Immature natural killer cell (primary cell): ENCODE results near the gene CTNNA3. TPM values are rescaled to one million over a fixed set of nuclear protein-coding genes. Genes with fewer than 3 reads are reported as not detected.
"Not testable (repeated sequence)": the region's sequence is repeated elsewhere in the genome, so short reads cannot be mapped to it uniquely, and the experiment has no call there.

Source experiments
- DNase-seq, 3 donors: peaks; one replicate each; pipeline ENCODE4 v3.0.0; 2022; ENCODE audit warnings: mixed read lengths in 1 of 3
- H3K27ac Mint-ChIP-seq, 6 donors: one replicate each; pipeline ENCODE4 v1.8.0; 2020; ENCODE audit warnings: mixed read lengths in 6 of 6, mild to moderate bottlenecking in 5 of 6, inconsistent platforms in 4 of 6, moderate library complexity in 3 of 6
- H3K27me3 Mint-ChIP-seq, 3 donors: one replicate each; pipeline ENCODE4 v1.8.0; 2020 to 2021; ENCODE audit warnings: low read depth in 3 of 3, mild to moderate bottlenecking in 3 of 3, mixed read lengths in 3 of 3, moderate library complexity in 3 of 3, inconsistent platforms in 1 of 3
- H3K36me3 Mint-ChIP-seq, 3 donors: one replicate each; pipeline ENCODE4 v1.8.0; 2020; ENCODE audit warnings: mixed read lengths in 3 of 3, inconsistent platforms in 2 of 3, mild to moderate bottlenecking in 2 of 3
- H3K4me1 Mint-ChIP-seq, 2 donors: one replicate each; pipeline ENCODE4 v1.8.0; 2020; ENCODE audit warnings: inconsistent platforms in 2 of 2, mild to moderate bottlenecking in 2 of 2, mixed read lengths in 2 of 2, moderate library complexity in 1 of 2
- H3K4me3 Mint-ChIP-seq, 5 donors: one replicate each; pipeline ENCODE4 v1.8.0; 2020; ENCODE audit warnings: mild to moderate bottlenecking in 5 of 5, mixed read lengths in 5 of 5, inconsistent platforms in 3 of 5, moderate library complexity in 3 of 5
- H3K9me3 Mint-ChIP-seq, 6 donors: one replicate each; pipeline ENCODE4 v1.8.0; 2020; ENCODE audit warnings: mild to moderate bottlenecking in 6 of 6, mixed read lengths in 6 of 6, inconsistent platforms in 4 of 6, moderate library complexity in 3 of 6
- polyA plus RNA-seq, 3 donors: library from polyadenylated mRNA; unstranded; fragments of 300-500 nt; fragmentation: Illumina TruSeq; gene quantifications; one replicate each; pipeline ENCODE4 v1.2.3, GENCODE V29; 2021

The CTNNA3 gene
- polyA plus RNA-seq, 3 donors from 2014 or later, result not detected

DNA sequence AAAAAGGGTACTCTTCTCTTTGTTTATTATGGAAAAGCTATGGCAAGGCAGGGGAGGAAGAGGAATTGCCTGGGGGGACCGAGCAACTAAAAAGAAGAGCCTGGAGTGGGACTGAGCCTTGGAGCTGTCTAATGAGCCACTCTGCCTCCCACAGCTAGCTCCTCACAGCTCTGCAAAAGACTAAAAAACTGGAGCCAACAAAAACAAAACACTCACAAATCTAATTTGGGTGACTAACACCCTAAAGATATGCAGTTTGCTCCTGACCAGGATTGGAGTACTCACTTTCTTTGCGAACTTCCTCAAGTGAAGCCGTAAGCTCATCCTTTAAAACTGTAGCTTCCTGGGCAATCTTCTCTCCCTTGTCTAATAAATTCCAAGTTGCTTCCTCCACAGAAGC is 89.4 kb downstream of the CTNNA3 start:
- DNase-seq, result no peak
- Mint-ChIP-seq H3K36me3 (no peaks in the 10 kb centered on the region), H3K4me1 (peaks cover 0 to 6% of the 10 kb centered on the region in 2 donors), H3K27me3 (peaks cover 0 to 5% (median 3%) of the 10 kb centered on the region in 3 donors), H3K9me3 (peaks cover 0 to 9% (median 0%) of the 10 kb centered on the region in 6 donors), H3K27ac (no peak overlapping the region), H3K4me3 (no peak overlapping the region)

GRCh38 chr10:67603701-67604100 is 92.3 kb downstream of the CTNNA3 start:
- Mint-ChIP-seq H3K36me3 (no peaks in the 10 kb centered on the region), H3K4me3 (no peak overlapping the region), H3K27ac (no peak overlapping the region), H3K27me3 (peaks cover 0 to 3% (median 0%) of the 10 kb centered on the region in 3 donors), H3K9me3 (peaks cover 0 to 6% (median 1%) of the 10 kb centered on the region in 6 donors), H3K4me1 (no peaks in the 10 kb centered on the region)
- no peak for DNase-seq

GRCh38 chr10:67603086-67603485 is 92.9 kb downstream of the CTNNA3 start:
- no peaks in the 10 kb centered on the region for H3K36me3 Mint-ChIP-seq

DNA sequence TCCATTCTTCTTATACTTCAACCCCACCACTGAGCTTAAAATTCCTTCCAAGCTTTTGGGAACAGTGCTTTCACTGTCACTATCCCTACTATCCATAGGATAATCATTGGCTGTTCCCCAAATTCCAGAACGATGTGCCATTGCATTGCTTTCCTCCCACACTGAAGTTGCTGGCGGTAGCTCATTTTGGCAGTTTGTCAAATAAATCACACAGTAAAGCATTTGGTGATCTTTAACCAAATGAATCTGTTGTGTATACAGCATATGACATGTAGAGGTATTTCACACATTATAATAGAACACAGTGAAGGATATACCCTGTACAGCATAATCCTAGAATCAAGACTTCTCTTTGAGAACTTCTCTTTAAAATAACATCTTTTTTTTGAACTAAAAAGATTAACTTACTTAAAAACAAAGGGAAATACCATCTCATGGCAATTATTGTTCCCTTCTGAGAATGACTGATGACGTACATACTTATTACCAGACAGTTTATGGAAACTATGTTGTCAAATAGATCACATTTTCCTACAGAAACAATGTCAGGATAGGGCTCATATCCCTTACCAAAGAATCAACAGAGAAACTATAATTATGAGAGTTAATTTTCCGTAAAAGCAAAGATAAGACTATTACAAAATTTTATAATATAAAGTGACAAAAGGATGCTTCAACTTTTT is 93.6 kb downstream of the CTNNA3 start:
- H3K27ac Mint-ChIP-seq, result no peak overlapping the region
- H3K27me3 Mint-ChIP-seq, result peaks cover 0 to 6% (median 2%) of the 10 kb centered on the region in 3 donors
- DNase-seq, result no peak
- no peaks in the 10 kb centered on the region for H3K36me3 Mint-ChIP-seq
- no peak overlapping the region for H3K4me3 Mint-ChIP-seq
- H3K9me3 Mint-ChIP-seq, result peaks cover 0 to 8% (median 1%) of the 10 kb centered on the region in 6 donors
- H3K4me1 Mint-ChIP-seq, result no peaks in the 10 kb centered on the region

More at GRCh38 chr10:67603086-67603485, 92.9 kb downstream of the CTNNA3 start:
- Mint-ChIP-seq H3K9me3 (peaks cover 0 to 8% (median 1%) of the 10 kb centered on the region in 6 donors), H3K27me3 (peaks cover 0 to 3% (median 2%) of the 10 kb centered on the region in 3 donors), H3K4me3 (no peak overlapping the region), H3K4me1 (no peaks in the 10 kb centered on the region), H3K27ac (no peak overlapping the region)
- DNase-seq, result no peak

DNA sequence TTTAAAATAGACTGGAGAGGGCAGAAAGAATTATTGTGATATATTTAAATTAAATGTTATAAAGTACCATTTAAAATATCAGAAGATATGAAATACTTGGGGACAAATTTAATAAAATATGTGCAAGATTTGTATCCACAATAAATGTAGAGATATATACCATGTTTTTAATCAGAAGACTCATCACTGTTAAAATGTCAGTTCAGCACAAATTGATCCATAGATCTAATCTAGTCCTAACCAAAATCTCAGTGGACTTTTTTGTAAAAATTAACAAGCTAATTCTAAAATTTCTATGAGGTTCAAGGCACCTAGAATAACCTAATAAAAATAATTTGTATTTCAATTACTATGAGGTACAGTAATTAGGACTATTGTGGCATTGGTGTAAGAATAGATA is 96.4 kb downstream of the CTNNA3 start:
- DNase-seq, result no peak
- no peak overlapping the region for H3K27ac Mint-ChIP-seq

GRCh38 chr10:67596641-67597040 is 99.4 kb downstream of the CTNNA3 start:
- Mint-ChIP-seq H3K27me3 (peaks cover 4 to 7% (median 5%) of the 10 kb centered on the region in 3 donors), H3K27ac (no peak overlapping the region), H3K9me3 (peaks cover 0 to 12% (median 3%) of the 10 kb centered on the region in 6 donors), H3K4me3 (no peak overlapping the region), H3K4me1 (no peaks in the 10 kb centered on the region), H3K36me3 (no peaks in the 10 kb centered on the region)
- DNase-seq, result no peak

More for the DNA sequence above, 96.4 kb downstream of the CTNNA3 start:
- Mint-ChIP-seq H3K4me3 (no peak overlapping the region), H3K27me3 (peaks cover 0 to 7% (median 2%) of the 10 kb centered on the region in 3 donors), H3K9me3 (peaks cover 0 to 6% (median 1%) of the 10 kb centered on the region in 6 donors), H3K4me1 (no peaks in the 10 kb centered on the region), H3K36me3 (no peaks in the 10 kb centered on the region)

- no peak overlapping the region for H3K27ac Mint-ChIP-seq
Measured at GRCh38 chr10:67587771-67588170, 108.2 kb downstream of the CTNNA3 start.

GRCh38 chr10:67575532-67575931 is 120.5 kb downstream of the CTNNA3 start:
- peaks cover 0 to 3% (median under 1%) of the 10 kb centered on the region in 6 donors for H3K9me3 Mint-ChIP-seq
- peaks cover 0 to 5% (median 0%) of the 10 kb centered on the region in 3 donors for H3K27me3 Mint-ChIP-seq
- H3K27ac Mint-ChIP-seq, result no peak overlapping the region
- H3K4me1 Mint-ChIP-seq, result no peaks in the 10 kb centered on the region
- no peak overlapping the region for H3K4me3 Mint-ChIP-seq
- no peaks in the 10 kb centered on the region for H3K36me3 Mint-ChIP-seq
- no peak for DNase-seq

More at GRCh38 chr10:67587771-67588170, 108.2 kb downstream of the CTNNA3 start:
- peaks cover 3 to 5% (median 5%) of the 10 kb centered on the region in 3 donors for H3K27me3 Mint-ChIP-seq
- DNase-seq, result no peak
- H3K4me1 Mint-ChIP-seq, result no peaks in the 10 kb centered on the region
- H3K36me3 Mint-ChIP-seq, result peaks cover 0 to 5% (median 0%) of the 10 kb centered on the region in 3 donors
- no peak overlapping the region for H3K4me3 Mint-ChIP-seq
- peaks cover 13 to 56% (median 21%) of the 10 kb centered on the region in 6 donors for H3K9me3 Mint-ChIP-seq

- Mint-ChIP-seq H3K4me1 (no peaks in the 10 kb centered on the region), H3K36me3 (no peaks in the 10 kb centered on the region), H3K4me3 (no peak overlapping the region), H3K27me3 (peaks cover 0 to 6% (median 0%) of the 10 kb centered on the region in 3 donors), H3K27ac (no peak overlapping the region), H3K9me3 (peaks cover 0 to 6% (median under 1%) of the 10 kb centered on the region in 6 donors)
- no peak for DNase-seq
Measured at GRCh38 chr10:67573484-67573883, 122.5 kb downstream of the CTNNA3 start.

GRCh38 chr10:67571503-67571902 is 124.5 kb downstream of the CTNNA3 start:
- Mint-ChIP-seq H3K27me3 (peaks cover 0 to 6% (median 0%) of the 10 kb centered on the region in 3 donors), H3K27ac (no peak overlapping the region), H3K4me3 (no peak overlapping the region), H3K9me3 (peaks cover 0 to 6% (median under 1%) of the 10 kb centered on the region in 6 donors), H3K4me1 (no peaks in the 10 kb centered on the region), H3K36me3 (no peaks in the 10 kb centered on the region)
- no peak for DNase-seq

GRCh38 chr10:67558311-67558710 is 137.7 kb downstream of the CTNNA3 start:
- H3K4me1 Mint-ChIP-seq, H3K36me3 Mint-ChIP-seq, DNase-seq, H3K27ac Mint-ChIP-seq, H3K27me3 Mint-ChIP-seq, H3K4me3 Mint-ChIP-seq: not testable (repeated sequence)
- H3K9me3 Mint-ChIP-seq, result peaks cover 0 to 16% (median 9%) of the 10 kb centered on the region in 6 donors

GRCh38 chr10:67553254-67553653 is 142.7 kb downstream of the CTNNA3 start:
- Mint-ChIP-seq H3K27me3 (no peaks in the 10 kb centered on the region), H3K36me3 (no peaks in the 10 kb centered on the region), H3K4me3 (no peak overlapping the region), H3K27ac (no peak overlapping the region), H3K9me3 (peaks cover 0 to 14% (median 7%) of the 10 kb centered on the region in 6 donors), H3K4me1 (no peaks in the 10 kb centered on the region)
- DNase-seq, result no peak

- Mint-ChIP-seq H3K4me3 (no peak overlapping the region), H3K36me3 (no peaks in the 10 kb centered on the region), H3K9me3 (peaks cover 0 to 4% (median 2%) of the 10 kb centered on the region in 6 donors), H3K4me1 (no peaks in the 10 kb centered on the region), H3K27me3 (peaks cover 0 to 2% (median 0%) of the 10 kb centered on the region in 3 donors), H3K27ac (no peak overlapping the region)
- DNase-seq, result no peak
Measured at GRCh38 chr10:67550838-67551402, 145.1 kb downstream of the CTNNA3 start.

- no peak for DNase-seq
- no peaks in the 10 kb centered on the region for H3K4me1 Mint-ChIP-seq
- H3K4me3 Mint-ChIP-seq, result no peak overlapping the region
- no peak overlapping the region for H3K27ac Mint-ChIP-seq
- H3K27me3 Mint-ChIP-seq, result peaks cover 0 to 2% (median 0%) of the 10 kb centered on the region in 3 donors
- H3K36me3 Mint-ChIP-seq, result no peaks in the 10 kb centered on the region
- H3K9me3 Mint-ChIP-seq, result peaks cover 0 to 4% (median 2%) of the 10 kb centered on the region in 6 donors
Measured at GRCh38 chr10:67550046-67550445, 145.9 kb downstream of the CTNNA3 start.
